Osteocyte (in vitro differentiated cells): ENCODE measurements around the gene THY1. TPM values are rescaled to one million over a fixed set of nuclear protein-coding genes. Genes with fewer than 3 reads are reported as not detected.

ENCODE experiments used
- DNase-seq: peaks from one replicate; pipeline ENCODE4 v3.0.0; 2021; ENCODE audit warnings: mixed read lengths; ENCODE audit not compliant: unreplicated experiment; ENCODE audit errors: extremely low spot score
- H3K27ac Mint-ChIP-seq: one replicate; pipeline ENCODE4 v1.8.0; 2021; ENCODE audit warnings: mild to moderate bottlenecking, mixed read lengths; ENCODE audit not compliant: unreplicated experiment
- H3K27me3 Mint-ChIP-seq: one replicate; pipeline ENCODE4 v1.8.0; 2021; ENCODE audit warnings: mixed read lengths; ENCODE audit not compliant: unreplicated experiment
- H3K36me3 Mint-ChIP-seq: one replicate; pipeline ENCODE4 v1.8.0; 2021; ENCODE audit warnings: mixed read lengths; ENCODE audit not compliant: unreplicated experiment
- H3K4me1 Mint-ChIP-seq: one replicate; pipeline ENCODE4 v1.8.0; 2021; ENCODE audit warnings: mixed read lengths; ENCODE audit not compliant: unreplicated experiment
- H3K4me3 Mint-ChIP-seq: one replicate; pipeline ENCODE4 v1.8.0; 2021; ENCODE audit warnings: mild to moderate bottlenecking, moderate library complexity, mixed read lengths; ENCODE audit not compliant: unreplicated experiment
- H3K9me3 Mint-ChIP-seq: one replicate; pipeline ENCODE4 v1.8.0; 2021; ENCODE audit warnings: mixed read lengths; ENCODE audit not compliant: unreplicated experiment
- CTCF ChIP-seq: fragments of 200-600 bp; sonication (generic); IDR thresholded peaks from 2 replicates; pipeline ENCODE4 v1.5.0; 2021; ENCODE audit warnings: antibody characterized with exemption, mild to moderate bottlenecking, moderate library complexity
- total RNA-seq: library from RNA; stranded (reverse); gene quantifications from 2 replicates; pipeline ENCODE4 v1.2.1, GENCODE V29; 2021

The THY1 gene
- total RNA-seq, 1 donor from 2014 or later: 14.0 TPM

DNA sequence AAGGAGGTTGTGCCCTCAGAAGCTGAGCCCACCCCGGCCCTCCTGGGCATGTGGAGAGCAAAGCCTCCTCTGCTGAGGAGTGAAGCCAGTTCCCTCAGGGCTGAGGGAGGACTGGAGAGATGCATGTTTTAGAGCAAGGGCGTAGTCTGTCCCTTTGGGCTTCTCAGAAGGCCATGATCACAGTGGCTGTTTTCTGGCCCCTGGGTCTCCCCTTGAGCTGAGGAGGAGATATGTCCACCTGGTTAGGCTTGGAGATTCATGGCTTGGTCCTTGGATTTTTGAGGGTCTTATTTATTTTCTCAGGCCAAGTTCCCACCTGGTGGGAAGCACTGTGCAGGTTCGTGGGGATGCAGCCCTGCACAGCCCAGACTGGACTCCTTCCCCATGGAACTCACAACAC, 46.5 kb upstream of the THY1 start:
- H3K36me3 Mint-ChIP-seq: peaks cover 15% of the 10 kb centered on the region
- peaks cover 33% of the 10 kb centered on the region for H3K27me3 Mint-ChIP-seq
- H3K9me3 Mint-ChIP-seq: peaks cover 26% of the 10 kb centered on the region
- H3K27ac Mint-ChIP-seq: no peak overlapping the region
- no peak for DNase-seq
- H3K4me1 Mint-ChIP-seq: peaks cover 10% of the 10 kb centered on the region
- H3K4me3 Mint-ChIP-seq: no peak overlapping the region
- no peak for TF ChIP-seq CTCF

GRCh38 chr11:119468511-119468910, 45.5 kb upstream of the THY1 start:
- Mint-ChIP-seq H3K36me3 (peaks cover 15% of the 10 kb centered on the region), H3K27ac (no peak overlapping the region), H3K4me3 (no peak overlapping the region), H3K4me1 (peaks cover 10% of the 10 kb centered on the region), H3K9me3 (peaks cover 34% of the 10 kb centered on the region), H3K27me3 (peaks cover 43% of the 10 kb centered on the region)
- DNase-seq: peak; percentile 57
- no peak for TF ChIP-seq CTCF

DNA sequence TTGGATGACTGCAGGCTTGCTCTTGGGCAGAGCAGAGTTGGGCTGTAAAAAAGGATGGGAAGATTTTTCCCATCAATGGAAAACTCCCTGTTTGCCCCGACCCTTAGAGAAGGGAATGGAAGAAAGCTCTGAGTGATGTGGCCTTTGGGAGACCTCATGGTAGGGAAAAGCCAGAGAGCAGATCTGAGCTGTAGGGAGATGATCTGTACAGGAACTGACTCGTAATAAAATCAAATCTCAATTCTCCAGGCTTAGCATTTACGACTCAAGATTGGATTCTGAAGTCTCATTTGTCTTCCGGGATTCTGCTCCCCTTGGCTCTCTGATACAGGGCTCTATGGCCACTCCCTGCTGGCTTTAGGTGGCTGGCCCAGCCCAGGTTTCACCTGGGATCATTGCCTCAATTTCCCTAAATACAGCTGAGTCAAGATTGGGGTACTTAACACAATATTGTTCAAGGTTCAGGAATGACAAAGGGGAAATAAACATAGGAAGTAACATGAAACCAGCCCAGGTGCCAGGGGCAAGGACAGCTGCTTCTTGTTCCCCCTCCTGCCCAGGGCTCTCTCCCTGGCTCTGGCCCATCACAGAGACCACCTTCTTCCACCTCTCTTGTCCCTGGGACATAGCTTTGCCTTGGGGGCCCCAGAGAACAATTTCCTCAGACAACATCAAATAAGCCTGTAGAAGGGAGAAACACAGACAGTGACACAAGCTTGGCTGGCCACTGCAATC, 38.4 kb upstream of the THY1 start:
- Mint-ChIP-seq H3K4me1 (peaks cover 24% of the 10 kb centered on the region), H3K36me3 (peaks cover 8% of the 10 kb centered on the region), H3K4me3 (no peak overlapping the region), H3K9me3 (peaks cover 21% of the 10 kb centered on the region), H3K27me3 (peaks cover 30% of the 10 kb centered on the region), H3K27ac (peak overlapping the region; percentile 35)
- peak; percentile 51 for DNase-seq
- no peak for TF ChIP-seq CTCF

- Mint-ChIP-seq H3K27ac (no peak overlapping the region), H3K4me3 (no peak overlapping the region), H3K9me3 (peaks cover 13% of the 10 kb centered on the region), H3K27me3 (peaks cover 27% of the 10 kb centered on the region), H3K36me3 (peaks cover 3% of the 10 kb centered on the region), H3K4me1 (peaks cover 24% of the 10 kb centered on the region)
- TF ChIP-seq CTCF: no peak
- peak; percentile 53 for DNase-seq
Observed at GRCh38 chr11:119460582-119460981, 37.6 kb upstream of the THY1 start.

GRCh38 chr11:119460097-119460496, 37.1 kb upstream of the THY1 start:
- Mint-ChIP-seq H3K9me3 (peaks cover 8% of the 10 kb centered on the region), H3K27ac (no peak overlapping the region), H3K4me1 (peaks cover 24% of the 10 kb centered on the region), H3K4me3 (no peak overlapping the region), H3K27me3 (peaks cover 22% of the 10 kb centered on the region), H3K36me3 (no peaks in the 10 kb centered on the region)
- DNase-seq: peak; percentile 80
- no peak for TF ChIP-seq CTCF
